NT2/D1 (cell line): ENCODE measurements around the gene LHFPL6.

Experiments
- YY1 ChIP-seq: IDR thresholded peaks from 2 replicates; pipeline ENCODE4 v1.6.1; 2011; ENCODE audit not compliant: insufficient read length, insufficient read depth
- ZNF274 ChIP-seq: IDR thresholded peaks from 2 replicates; pipeline ENCODE4 v1.6.1; 2011; ENCODE audit warnings: mild to moderate bottlenecking, low read depth, low read length

- TF ChIP-seq ZNF274 (no peak), YY1 (no peak)
Observed at GRCh38 chr13:39457274-39457673, 145.7 kb downstream of the LHFPL6 start.
